Osteocyte (in vitro differentiated cells): ENCODE data around the gene PHACTR1. TPM values are rescaled to one million over a fixed set of nuclear protein-coding genes. Genes with fewer than 3 reads are reported as not detected.
A peak's percentile ranks its signal among the peaks of the same experiment; 100 is the strongest.

Source experiments
- DNase-seq: peaks from one replicate; pipeline ENCODE4 v3.0.0; 2021; ENCODE audit warnings: mixed read lengths; ENCODE audit not compliant: unreplicated experiment; ENCODE audit errors: extremely low spot score
- H3K27ac Mint-ChIP-seq: one replicate; pipeline ENCODE4 v1.8.0; 2021; ENCODE audit warnings: mild to moderate bottlenecking, mixed read lengths; ENCODE audit not compliant: unreplicated experiment
- H3K27me3 Mint-ChIP-seq: one replicate; pipeline ENCODE4 v1.8.0; 2021; ENCODE audit warnings: mixed read lengths; ENCODE audit not compliant: unreplicated experiment
- H3K36me3 Mint-ChIP-seq: one replicate; pipeline ENCODE4 v1.8.0; 2021; ENCODE audit warnings: mixed read lengths; ENCODE audit not compliant: unreplicated experiment
- H3K4me1 Mint-ChIP-seq: one replicate; pipeline ENCODE4 v1.8.0; 2021; ENCODE audit warnings: mixed read lengths; ENCODE audit not compliant: unreplicated experiment
- H3K4me3 Mint-ChIP-seq: one replicate; pipeline ENCODE4 v1.8.0; 2021; ENCODE audit warnings: mild to moderate bottlenecking, moderate library complexity, mixed read lengths; ENCODE audit not compliant: unreplicated experiment
- H3K9me3 Mint-ChIP-seq: one replicate; pipeline ENCODE4 v1.8.0; 2021; ENCODE audit warnings: mixed read lengths; ENCODE audit not compliant: unreplicated experiment
- total RNA-seq: library from RNA; stranded (reverse); gene quantifications from 2 replicates; pipeline ENCODE4 v1.2.1, GENCODE V29; 2021
- TF ChIP-seq, protein P1 (sequence below): fragments of 200-600 bp; sonication (generic); IDR thresholded peaks from 2 replicates; pipeline ENCODE4 v1.5.0; 2021; ENCODE audit warnings: antibody characterized with exemption, mild to moderate bottlenecking, moderate library complexity

Gene PHACTR1
- total RNA-seq, 1 donor from 2014 or later, result 1.0 TPM

DNA sequence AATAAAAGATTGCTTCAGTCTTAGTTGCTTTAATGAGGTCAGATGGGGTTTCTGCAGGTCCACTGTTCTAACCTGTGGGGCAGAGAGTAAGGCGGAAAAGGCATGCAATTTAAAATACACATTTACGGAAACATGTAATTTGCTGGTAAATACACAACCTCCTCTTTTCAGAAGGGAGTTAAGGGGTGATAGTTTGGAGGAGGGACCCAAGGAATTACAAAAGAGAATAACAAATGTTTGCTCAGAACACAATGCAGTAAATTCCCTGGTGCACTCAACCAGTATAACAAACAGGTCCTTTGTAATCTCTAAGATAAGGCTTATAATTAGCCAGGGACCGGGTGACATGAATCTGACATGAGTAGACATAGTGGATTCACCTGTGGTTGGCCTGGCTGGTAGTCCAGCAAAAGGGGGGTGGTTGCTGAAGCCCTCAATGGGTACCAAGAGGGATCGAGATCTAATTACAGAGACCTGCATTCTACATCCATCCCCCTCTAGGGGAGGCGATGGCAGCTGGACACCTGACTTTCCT is 295.1 kb downstream of the PHACTR1 start:
- Mint-ChIP-seq H3K27me3 (peaks cover 76% of the 10 kb centered on the region), H3K36me3 (no peaks in the 10 kb centered on the region), H3K4me3 (no peak overlapping the region), H3K4me1 (peaks cover 10% of the 10 kb centered on the region), H3K27ac (no peak overlapping the region), H3K9me3 (no peaks in the 10 kb centered on the region)
- no peak for DNase-seq
- TF ChIP-seq, protein P1, sequence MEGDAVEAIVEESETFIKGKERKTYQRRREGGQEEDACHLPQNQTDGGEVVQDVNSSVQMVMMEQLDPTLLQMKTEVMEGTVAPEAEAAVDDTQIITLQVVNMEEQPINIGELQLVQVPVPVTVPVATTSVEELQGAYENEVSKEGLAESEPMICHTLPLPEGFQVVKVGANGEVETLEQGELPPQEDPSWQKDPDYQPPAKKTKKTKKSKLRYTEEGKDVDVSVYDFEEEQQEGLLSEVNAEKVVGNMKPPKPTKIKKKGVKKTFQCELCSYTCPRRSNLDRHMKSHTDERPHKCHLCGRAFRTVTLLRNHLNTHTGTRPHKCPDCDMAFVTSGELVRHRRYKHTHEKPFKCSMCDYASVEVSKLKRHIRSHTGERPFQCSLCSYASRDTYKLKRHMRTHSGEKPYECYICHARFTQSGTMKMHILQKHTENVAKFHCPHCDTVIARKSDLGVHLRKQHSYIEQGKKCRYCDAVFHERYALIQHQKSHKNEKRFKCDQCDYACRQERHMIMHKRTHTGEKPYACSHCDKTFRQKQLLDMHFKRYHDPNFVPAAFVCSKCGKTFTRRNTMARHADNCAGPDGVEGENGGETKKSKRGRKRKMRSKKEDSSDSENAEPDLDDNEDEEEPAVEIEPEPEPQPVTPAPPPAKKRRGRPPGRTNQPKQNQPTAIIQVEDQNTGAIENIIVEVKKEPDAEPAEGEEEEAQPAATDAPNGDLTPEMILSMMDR, result no peak

DNA sequence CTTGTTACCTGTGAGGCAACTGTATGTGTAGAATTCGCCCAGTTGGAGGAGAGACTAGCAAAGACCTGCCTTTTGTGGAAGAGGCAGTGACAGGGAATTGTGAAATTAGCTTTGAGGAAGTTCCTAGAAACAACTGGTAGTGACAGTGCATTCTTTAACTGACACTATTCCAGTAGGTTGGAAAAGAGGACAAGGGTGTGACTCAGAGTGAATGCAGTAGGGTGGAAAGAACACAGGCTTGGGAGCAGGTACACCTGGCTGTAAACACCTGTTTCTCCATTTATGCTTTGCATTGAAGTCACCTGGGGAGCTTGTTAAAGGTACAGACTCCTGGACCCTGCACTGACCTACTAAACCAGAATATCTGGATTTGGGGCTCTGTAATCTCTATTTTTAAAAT is 295.7 kb downstream of the PHACTR1 start:
- Mint-ChIP-seq H3K9me3 (no peaks in the 10 kb centered on the region), H3K4me3 (no peak overlapping the region), H3K27ac (no peak overlapping the region), H3K27me3 (peaks cover 76% of the 10 kb centered on the region), H3K36me3 (no peaks in the 10 kb centered on the region), H3K4me1 (peaks cover 10% of the 10 kb centered on the region)
- no peak for DNase-seq
- TF ChIP-seq, protein P1, result no peak

DNA sequence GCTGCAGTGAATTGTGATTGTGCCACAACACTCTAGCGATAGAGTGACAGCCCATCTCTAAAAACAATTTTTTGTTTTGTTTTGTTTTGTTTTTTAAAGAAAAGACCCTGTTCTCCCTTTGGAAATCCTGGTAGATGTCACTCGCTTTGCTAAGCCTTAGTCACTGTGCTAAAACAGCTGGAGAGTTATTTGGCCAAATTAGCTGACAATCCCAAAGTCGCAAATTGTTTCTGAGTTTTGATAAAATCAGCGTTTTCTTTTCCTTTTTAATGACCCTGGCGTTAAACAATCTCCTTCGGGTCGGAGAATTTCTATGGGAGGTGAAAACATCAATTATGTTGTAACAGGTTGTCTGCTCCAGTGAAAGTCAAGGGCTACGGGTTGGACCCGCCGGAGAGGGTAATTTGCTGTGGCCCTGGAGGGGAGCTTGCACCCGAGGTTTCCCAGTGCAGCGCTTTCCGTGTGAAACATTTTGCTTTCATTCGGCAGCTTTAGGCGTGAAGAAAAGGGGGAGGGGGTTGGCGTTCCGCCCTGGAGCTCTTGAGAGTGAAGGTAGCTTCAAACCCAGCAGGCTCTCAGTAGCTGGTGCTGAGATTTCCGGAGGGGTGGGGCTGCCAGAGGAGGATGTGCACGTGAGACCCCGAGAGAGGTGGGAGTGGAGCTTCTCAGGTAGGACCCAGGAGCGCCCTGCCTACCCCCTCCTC is 296.6 kb downstream of the PHACTR1 start:
- Mint-ChIP-seq H3K27ac (no peak overlapping the region), H3K9me3 (no peaks in the 10 kb centered on the region), H3K4me1 (peaks cover 10% of the 10 kb centered on the region), H3K27me3 (peaks cover 77% of the 10 kb centered on the region), H3K36me3 (no peaks in the 10 kb centered on the region), H3K4me3 (peak overlapping the region; percentile 71)
- TF ChIP-seq, protein P1, result no peak
- no peak for DNase-seq

DNA sequence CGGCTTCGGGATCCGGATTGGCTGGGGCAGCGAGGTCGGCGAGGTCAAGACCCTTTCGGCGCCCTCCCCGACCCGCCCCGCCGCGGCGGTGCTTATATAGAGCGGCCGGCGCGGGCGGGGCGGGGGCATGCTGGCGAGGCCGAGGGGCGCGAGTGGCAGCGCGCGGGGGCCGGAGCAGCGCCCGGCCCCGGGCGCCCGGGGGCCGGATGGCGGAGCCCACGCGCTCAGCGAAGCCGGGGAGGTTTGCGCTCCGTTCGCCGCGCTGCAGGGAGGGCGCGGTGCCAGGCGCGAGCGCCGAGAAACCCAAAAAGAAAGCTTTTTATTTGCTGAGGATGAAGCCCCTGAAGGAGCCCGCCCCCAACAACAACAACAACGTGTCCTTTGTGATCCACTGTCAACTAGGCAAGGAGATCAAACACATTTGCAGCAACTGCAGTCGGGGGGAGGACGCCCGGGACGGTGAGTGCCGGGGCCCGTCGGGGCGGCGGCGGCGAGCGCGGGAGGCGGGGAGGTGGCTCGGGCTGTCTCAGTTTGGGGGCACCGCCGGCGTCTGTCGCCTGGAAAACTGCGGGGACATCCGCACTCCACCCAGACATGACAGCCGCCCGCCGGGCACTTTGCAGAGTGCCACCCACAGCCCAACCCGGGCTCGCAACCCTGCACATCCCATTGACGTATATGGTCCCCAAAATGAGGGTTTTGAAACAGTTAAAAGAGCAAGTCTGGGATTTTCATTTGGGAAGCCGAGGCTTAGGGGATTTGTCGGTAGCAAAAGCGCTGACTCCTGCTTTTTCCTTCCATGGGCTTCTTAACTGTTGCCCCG is 297.3 kb downstream of the PHACTR1 start:
- no peaks in the 10 kb centered on the region for H3K9me3 Mint-ChIP-seq
- peaks cover 10% of the 10 kb centered on the region for H3K4me1 Mint-ChIP-seq
- TF ChIP-seq, protein P1, result no peak
- H3K36me3 Mint-ChIP-seq, result no peaks in the 10 kb centered on the region
- H3K4me3 Mint-ChIP-seq, result peak overlapping the region; percentile 71
- H3K27me3 Mint-ChIP-seq, result peaks cover 75% of the 10 kb centered on the region
- no peak for DNase-seq
- H3K27ac Mint-ChIP-seq, result no peak overlapping the region
